WERI-Rb-1 (cell line): ENCODE data around the gene TBC1D16.
"Not testable (repeated sequence)": the region's sequence is repeated elsewhere in the genome, so short reads cannot be mapped to it uniquely, and the experiment has no call there.

Experiments used
- DNase-seq: peaks from one replicate; pipeline ENCODE4 v3.0.0-alpha.2; 2020
- H3K27ac ChIP-seq: fragments of 250-450 bp; sonication (Bioruptor Pico); 2 replicates; pipeline ENCODE4 v1.5.1; 2020; ENCODE audit warnings: mild to moderate bottlenecking, moderate library complexity
- H3K27me3 ChIP-seq: fragments of 250-450 bp; sonication (Bioruptor Pico); 2 replicates; pipeline ENCODE4 v1.5.1; 2021; ENCODE audit warnings: mild to moderate bottlenecking, low read depth, moderate library complexity; ENCODE audit not compliant: insufficient read depth, severe bottlenecking
- H3K36me3 ChIP-seq: fragments of 250-450 bp; sonication (Bioruptor Pico); 2 replicates; pipeline ENCODE4 v1.5.1; 2020; ENCODE audit warnings: mild to moderate bottlenecking, moderate library complexity
- H3K4me3 ChIP-seq: 2 replicates; pipeline ENCODE4 v1.5.1; 2011; ENCODE audit warnings: low read depth, mild to moderate bottlenecking, control low read depth, low read length
- H3K9me3 ChIP-seq: fragments of 250-450 bp; sonication (Bioruptor Pico); 2 replicates; pipeline ENCODE4 v1.5.1; 2021; ENCODE audit warnings: mild to moderate bottlenecking, moderate library complexity; ENCODE audit not compliant: severe bottlenecking
- TF ChIP-seq, protein P1 (sequence below): IDR thresholded peaks from 2 replicates; pipeline ENCODE4 v1.5.1; 2011; ENCODE audit warnings: low read depth, mild to moderate bottlenecking, control low read depth, inconsistent platforms, low read length

The TBC1D16 gene

DNA sequence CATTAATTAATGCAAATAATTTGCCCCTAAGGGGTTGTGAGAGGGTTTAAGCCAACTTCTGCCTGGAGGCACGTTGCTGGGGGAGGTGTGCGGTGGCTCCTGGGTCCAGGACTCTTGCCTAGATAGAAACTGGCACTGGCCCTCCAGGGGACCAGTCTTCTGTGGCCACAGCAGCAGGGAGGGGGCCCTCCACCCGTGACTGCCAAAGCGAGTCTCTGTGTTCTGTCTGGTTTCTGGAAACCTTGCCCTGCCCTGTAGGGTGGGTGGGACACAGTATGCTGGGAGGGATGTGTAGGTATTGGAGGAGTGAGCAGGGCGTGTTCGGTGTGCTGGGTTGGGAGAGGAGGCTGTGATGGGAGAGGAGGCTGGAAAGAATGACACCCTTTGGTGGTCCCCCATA is 78.8 kb downstream of the TBC1D16 start:
- H3K9me3 ChIP-seq: no peaks in the 10 kb centered on the region
- H3K36me3 ChIP-seq: peaks cover 26% of the 10 kb centered on the region
- TF ChIP-seq, protein P1, sequence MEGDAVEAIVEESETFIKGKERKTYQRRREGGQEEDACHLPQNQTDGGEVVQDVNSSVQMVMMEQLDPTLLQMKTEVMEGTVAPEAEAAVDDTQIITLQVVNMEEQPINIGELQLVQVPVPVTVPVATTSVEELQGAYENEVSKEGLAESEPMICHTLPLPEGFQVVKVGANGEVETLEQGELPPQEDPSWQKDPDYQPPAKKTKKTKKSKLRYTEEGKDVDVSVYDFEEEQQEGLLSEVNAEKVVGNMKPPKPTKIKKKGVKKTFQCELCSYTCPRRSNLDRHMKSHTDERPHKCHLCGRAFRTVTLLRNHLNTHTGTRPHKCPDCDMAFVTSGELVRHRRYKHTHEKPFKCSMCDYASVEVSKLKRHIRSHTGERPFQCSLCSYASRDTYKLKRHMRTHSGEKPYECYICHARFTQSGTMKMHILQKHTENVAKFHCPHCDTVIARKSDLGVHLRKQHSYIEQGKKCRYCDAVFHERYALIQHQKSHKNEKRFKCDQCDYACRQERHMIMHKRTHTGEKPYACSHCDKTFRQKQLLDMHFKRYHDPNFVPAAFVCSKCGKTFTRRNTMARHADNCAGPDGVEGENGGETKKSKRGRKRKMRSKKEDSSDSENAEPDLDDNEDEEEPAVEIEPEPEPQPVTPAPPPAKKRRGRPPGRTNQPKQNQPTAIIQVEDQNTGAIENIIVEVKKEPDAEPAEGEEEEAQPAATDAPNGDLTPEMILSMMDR: no peak
- DNase-seq: peak; percentile 8
- no peak overlapping the region for H3K27ac ChIP-seq
- H3K27me3 ChIP-seq: no peaks in the 10 kb centered on the region
- H3K4me3 ChIP-seq: no peak overlapping the region

- H3K9me3 ChIP-seq: not testable (repeated sequence)
Measured at GRCh38 chr17:79956441-79956735, 79.3 kb downstream of the TBC1D16 start.

GRCh38 chr17:79955691-79956440 is 79.8 kb downstream of the TBC1D16 start:
- H3K36me3 ChIP-seq: peaks cover 27% of the 10 kb centered on the region

More at GRCh38 chr17:79956441-79956735, 79.3 kb downstream of the TBC1D16 start:
- H3K27me3 ChIP-seq, H3K4me3 ChIP-seq, H3K27ac ChIP-seq: not testable (repeated sequence)
- peaks cover 26% of the 10 kb centered on the region for H3K36me3 ChIP-seq
- DNase-seq: peak; percentile 3

GRCh38 chr17:79955167-79955549 is 80.5 kb downstream of the TBC1D16 start:
- H3K27ac ChIP-seq: no peak overlapping the region
- H3K4me3 ChIP-seq: no peak overlapping the region
- peaks cover 34% of the 10 kb centered on the region for H3K36me3 ChIP-seq
- TF ChIP-seq, protein P1: no peak
- no peaks in the 10 kb centered on the region for H3K9me3 ChIP-seq
- no peaks in the 10 kb centered on the region for H3K27me3 ChIP-seq
- peak; percentile 2 for DNase-seq

More at GRCh38 chr17:79955691-79956440, 79.8 kb downstream of the TBC1D16 start:
- Histone ChIP-seq H3K27ac (no peak overlapping the region), H3K9me3 (no peaks in the 10 kb centered on the region), H3K4me3 (no peak overlapping the region), H3K27me3 (no peaks in the 10 kb centered on the region)
- DNase-seq: peak; percentile 11
- TF ChIP-seq, protein P1: no peak

GRCh38 chr17:79954281-79955166 is 81.1 kb downstream of the TBC1D16 start:
- TF ChIP-seq, protein P1: no peak
- peak; percentile 8 for DNase-seq

GRCh38 chr17:79953335-79953734 is 82.3 kb downstream of the TBC1D16 start:
- TF ChIP-seq, protein P1: no peak
- H3K4me3 ChIP-seq: no peak overlapping the region
- no peaks in the 10 kb centered on the region for H3K9me3 ChIP-seq
- H3K36me3 ChIP-seq: peaks cover 51% of the 10 kb centered on the region
- no peak overlapping the region for H3K27ac ChIP-seq
- H3K27me3 ChIP-seq: no peaks in the 10 kb centered on the region
- peak; percentile 0 for DNase-seq

More at GRCh38 chr17:79954281-79955166, 81.1 kb downstream of the TBC1D16 start:
- H3K9me3 ChIP-seq: no peaks in the 10 kb centered on the region
- no peak overlapping the region for H3K4me3 ChIP-seq
- H3K27me3 ChIP-seq: no peaks in the 10 kb centered on the region
- H3K27ac ChIP-seq: no peak overlapping the region; the same call in 1 of the 2 replicates
- H3K36me3 ChIP-seq: peaks cover 39% of the 10 kb centered on the region
